H9 (cell line): ENCODE results near the gene C4orf51. TPM values are rescaled to one million over a fixed set of nuclear protein-coding genes. Genes with fewer than 3 reads are reported as not detected.
A peak's percentile ranks its signal among the peaks of the same experiment; 100 is the strongest.

Experiments
- DNase-seq: peaks from one replicate; pipeline ENCODE4 v3.0.0-alpha.2; 2017
- H2AFZ ChIP-seq: one replicate; pipeline ENCODE4 v1.6.1; 2013; ENCODE audit warnings: mild to moderate bottlenecking, low read length, control low read depth, moderate library complexity
- H2AK5ac ChIP-seq: 2 replicates; pipeline ENCODE4 v1.6.1; 2013; ENCODE audit warnings: low read length, control low read depth, mixed read lengths; ENCODE audit not compliant: insufficient read length
- H2BK120ac ChIP-seq: one replicate; pipeline ENCODE4 v1.6.1; 2013; ENCODE audit warnings: low read depth, mild to moderate bottlenecking, low read length, control low read depth, inconsistent platforms; ENCODE audit not compliant: poor library complexity, severe bottlenecking
- H2BK12ac ChIP-seq: 2 replicates; pipeline ENCODE4 v1.6.1; 2013; ENCODE audit warnings: low read length, control low read depth, mixed read lengths, low read depth; ENCODE audit not compliant: insufficient read length
- H2BK15ac ChIP-seq: 2 replicates; pipeline ENCODE4 v1.6.1; 2013; ENCODE audit warnings: low read depth, low read length, control low read depth
- H2BK20ac ChIP-seq: one replicate; pipeline ENCODE4 v1.6.1; 2013; ENCODE audit warnings: low read depth, mild to moderate bottlenecking, low read length, control low read depth, inconsistent platforms; ENCODE audit not compliant: poor library complexity, severe bottlenecking
- H2BK5ac ChIP-seq: 2 replicates; pipeline ENCODE4 v1.6.1; 2013; ENCODE audit warnings: low read length, control low read depth, mixed read lengths; ENCODE audit not compliant: insufficient read length
- H3K14ac ChIP-seq: 2 replicates; pipeline ENCODE4 v1.6.1; 2013; ENCODE audit warnings: low read length, control low read depth; ENCODE audit not compliant: insufficient read depth
- H3K18ac ChIP-seq: 2 replicates; pipeline ENCODE4 v1.6.1; 2013; ENCODE audit warnings: low read depth, mild to moderate bottlenecking, mixed read lengths, low read length, control low read depth; ENCODE audit not compliant: insufficient read length
- H3K23ac ChIP-seq: 2 replicates; pipeline ENCODE4 v1.6.1; 2013; ENCODE audit warnings: low read length, control low read depth, mixed read lengths, low read depth; ENCODE audit not compliant: insufficient read length
- H3K23me2 ChIP-seq: 2 replicates; pipeline ENCODE4 v1.6.1; 2013; ENCODE audit warnings: low read depth, mild to moderate bottlenecking, mixed read lengths, low read length, control low read depth; ENCODE audit not compliant: insufficient read length, poor library complexity, severe bottlenecking
- H3K27ac ChIP-seq: 2 replicates; pipeline ENCODE4 v1.5.1; 2013; ENCODE audit warnings: low read length, control low read depth, mixed read lengths, low read depth; ENCODE audit not compliant: insufficient read length
- H3K27me3 ChIP-seq: 2 replicates; pipeline ENCODE4 v1.6.1; 2013; ENCODE audit warnings: low read length, control low read depth, inconsistent platforms; ENCODE audit not compliant: insufficient read depth
- H3K4ac ChIP-seq: 2 replicates; pipeline ENCODE4 v1.6.1; 2013; ENCODE audit warnings: low read depth, mild to moderate bottlenecking, control low read depth, inconsistent platforms, low read length, moderate library complexity
- H3K4me1 ChIP-seq: 2 replicates; pipeline ENCODE4 v1.6.1; 2013; ENCODE audit warnings: low read length, control low read depth, inconsistent platforms; ENCODE audit not compliant: insufficient read depth
- H3K4me2 ChIP-seq: 2 replicates; pipeline ENCODE4 v1.6.1; 2013; ENCODE audit warnings: low read length, control low read depth, mixed read lengths; ENCODE audit not compliant: insufficient read length, insufficient read depth
- H3K56ac ChIP-seq: 2 replicates; pipeline ENCODE4 v1.6.1; 2013; ENCODE audit warnings: low read depth, mild to moderate bottlenecking, mixed read lengths, low read length, control low read depth; ENCODE audit not compliant: insufficient read length
- H3K79me1 ChIP-seq: 2 replicates; pipeline ENCODE4 v1.6.1; 2013; ENCODE audit warnings: low read depth, mild to moderate bottlenecking, moderate library complexity, low read length, control low read depth, inconsistent platforms; ENCODE audit not compliant: insufficient read depth, poor library complexity, severe bottlenecking
- H3K79me2 ChIP-seq: 2 replicates; pipeline ENCODE4 v1.6.1; 2013; ENCODE audit warnings: low read length, control low read depth, inconsistent platforms; ENCODE audit not compliant: insufficient read depth
- H3K9ac ChIP-seq: 2 replicates; pipeline ENCODE4 v1.6.1; 2013; ENCODE audit warnings: low read length, control low read depth, mixed read lengths; ENCODE audit not compliant: insufficient read length; ENCODE audit errors: extremely low read depth
- H3K9me3 ChIP-seq: one replicate; pipeline ENCODE4 v1.6.1; 2013; ENCODE audit warnings: low read depth, low read length, inconsistent platforms; ENCODE audit not compliant: control insufficient read depth
- H3T11ph ChIP-seq: one replicate; pipeline ENCODE4 v1.6.1; 2013; ENCODE audit warnings: mild to moderate bottlenecking, low read length, control low read depth, inconsistent platforms
- H4K20me1 ChIP-seq: one replicate; pipeline ENCODE4 v1.6.1; 2013; ENCODE audit not compliant: control insufficient read depth, insufficient read length, insufficient read depth
- H4K5ac ChIP-seq: 2 replicates; pipeline ENCODE4 v1.6.1; 2013; ENCODE audit warnings: low read depth, mild to moderate bottlenecking, mixed read lengths, low read length, control low read depth; ENCODE audit not compliant: insufficient read length
- H4K8ac ChIP-seq: replicated peaks from 2 replicates; pipeline ENCODE4 v1.6.1; 2013; ENCODE audit warnings: low read length, control low read depth, mixed read lengths, low read depth; ENCODE audit not compliant: insufficient read length
- H4K91ac ChIP-seq: 2 replicates; pipeline ENCODE4 v1.6.1; 2013; ENCODE audit warnings: low read depth, mild to moderate bottlenecking, moderate library complexity, mixed read lengths, low read length, control low read depth; ENCODE audit not compliant: insufficient read length
- H3K27ac Mint-ChIP-seq, 3 experiments: 2 replicates in 2 of 3; 3 replicates in 1 of 3; pipeline ENCODE4 v1.8.0; 2020 to 2021; ENCODE audit warnings: mixed read lengths in 3 of 3, mild to moderate bottlenecking in 1 of 3, moderate library complexity in 1 of 3
- H3K27me3 Mint-ChIP-seq: 2 replicates; pipeline ENCODE4 v1.8.0; 2021; ENCODE audit warnings: low read depth, mild to moderate bottlenecking, moderate library complexity, mixed read lengths
- H3K36me3 Mint-ChIP-seq, 3 experiments: 2 replicates in 2 of 3; 3 replicates in 1 of 3; pipeline ENCODE4 v1.8.0; 2020 to 2021; ENCODE audit warnings: low read depth in 3 of 3, mixed read lengths in 3 of 3; ENCODE audit not compliant: insufficient read depth in 1 of 3
- H3K4me1 Mint-ChIP-seq, 2 experiments: 2 replicates each; pipeline ENCODE4 v1.8.0; 2020; ENCODE audit warnings: mixed read lengths in 2 of 2
- H3K4me3 Mint-ChIP-seq, 2 experiments: 2 replicates in 1 of 2; 3 replicates in 1 of 2; pipeline ENCODE4 v1.8.0; 2020 to 2021; ENCODE audit warnings: mild to moderate bottlenecking in 2 of 2, mixed read lengths in 2 of 2, moderate library complexity in 1 of 2
- H3K9me3 Mint-ChIP-seq, 2 experiments: 2 replicates in 1 of 2; 3 replicates in 1 of 2; pipeline ENCODE4 v1.8.0; 2020; ENCODE audit warnings: mild to moderate bottlenecking in 2 of 2, mixed read lengths in 2 of 2, moderate library complexity in 1 of 2
- WGBS: extraction: QIAGEN DNeasy Blood & Tissue Kit; methylation state at CpG from one replicate; pipeline ENCODE4 v1.1.7; 2013; ENCODE audit warnings: missing lambda C conversion rate, low lambda C conversion rate, mixed read lengths; ENCODE audit not compliant: insufficient read length; ENCODE audit errors: extremely low coverage; 5-methylcytosine and 5-hydroxymethylcytosine counted together
- total RNA-seq: library from RNA; stranded (reverse); gene quantifications from 2 replicates; pipeline ENCODE4 v1.2.1, GENCODE V29; 2021
- TF ChIP-seq, protein P1 (sequence below): fragments of 200-600 bp; sonication (generic); conservative IDR thresholded peaks from 3 replicates; pipeline ENCODE4 v1.8.0; 2021; ENCODE audit warnings: antibody characterized with exemption, mild to moderate bottlenecking

The C4orf51 gene
- total RNA-seq, 1 experiment from 2014 or later: 6.0 TPM

DNA sequence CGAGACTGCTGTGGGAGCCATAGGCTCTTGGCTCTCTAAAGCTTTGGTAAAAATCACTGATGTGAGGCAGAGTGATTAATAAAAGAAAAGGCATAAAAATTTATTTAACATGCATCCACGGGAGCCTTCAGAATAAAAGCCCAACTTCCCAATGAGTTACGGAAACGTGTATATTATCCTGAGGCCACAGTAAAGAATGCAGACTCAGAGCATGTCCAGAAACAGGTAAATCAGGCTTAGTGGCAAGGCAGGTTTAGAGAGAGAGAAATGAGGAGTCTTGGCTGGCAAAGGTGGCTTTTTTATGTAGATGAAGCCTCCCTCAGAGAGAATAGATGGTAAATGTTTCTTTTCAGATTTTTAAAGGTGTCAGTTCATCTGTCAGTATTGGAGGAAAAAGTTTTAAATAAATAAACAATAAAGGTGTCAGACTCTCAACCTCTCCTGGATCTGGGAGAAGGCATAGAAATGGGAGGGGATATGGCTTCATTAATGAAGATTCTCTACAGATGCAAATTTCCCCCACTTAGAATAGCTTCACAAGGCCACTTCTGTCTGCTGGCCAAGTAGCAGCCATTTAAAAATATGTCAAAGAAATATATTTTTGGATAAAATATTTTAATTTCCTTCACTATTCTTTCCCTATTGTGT lies 24.0 kb downstream of the C4orf51 start:
- Histone ChIP-seq H2BK120ac (no peak overlapping the region), H4K5ac (no peak overlapping the region), H2AFZ (no peak overlapping the region), H3K79me2 (peaks cover 3% of the 10 kb centered on the region; the same call in 1 of the 2 replicates), H3K23ac (no peak overlapping the region), H2BK12ac (no peak overlapping the region), H4K20me1 (no peaks in the 10 kb centered on the region), H2BK15ac (no peak overlapping the region), H3K27ac (no peak overlapping the region), H3K23me2 (no peaks in the 10 kb centered on the region), H3K9me3 (no peaks in the 10 kb centered on the region), H4K8ac (no peak overlapping the region), H2BK20ac (no peak overlapping the region), H3T11ph (no peak overlapping the region), H3K18ac (no peak overlapping the region), H3K79me1 (peaks cover 7% of the 10 kb centered on the region), H4K91ac (no peak overlapping the region), H3K4me1 (peaks cover 11% of the 10 kb centered on the region), H2BK5ac (no peak overlapping the region), H3K14ac (no peak overlapping the region), H2AK5ac (no peak overlapping the region), H3K9ac (no peak overlapping the region), H3K56ac (no peak overlapping the region), H3K4ac (no peak overlapping the region), H3K4me2 (peak overlapping the region; percentile 39), H3K27me3 (no peaks in the 10 kb centered on the region)
- H3K4me1 Mint-ChIP-seq: peaks cover 44 to 64% of the 10 kb centered on the region in 2 experiments
- H3K27me3 Mint-ChIP-seq: no peaks in the 10 kb centered on the region
- WGBS: no CpG with 5 or more reads among the region's 4 CpGs
- DNase-seq: no peak
- peaks cover 10 to 17% of the 10 kb centered on the region in 2 experiments for H3K9me3 Mint-ChIP-seq
- H3K4me3 Mint-ChIP-seq: peak overlapping the region; percentile 25 to 53
- peaks cover 12 to 19% (median 14%) of the 10 kb centered on the region in 3 experiments for H3K36me3 Mint-ChIP-seq
- peak overlapping the region; percentile 93 to 96 (median 96); a peak in 6 of 7 replicates for H3K27ac Mint-ChIP-seq
- TF ChIP-seq, protein P1, sequence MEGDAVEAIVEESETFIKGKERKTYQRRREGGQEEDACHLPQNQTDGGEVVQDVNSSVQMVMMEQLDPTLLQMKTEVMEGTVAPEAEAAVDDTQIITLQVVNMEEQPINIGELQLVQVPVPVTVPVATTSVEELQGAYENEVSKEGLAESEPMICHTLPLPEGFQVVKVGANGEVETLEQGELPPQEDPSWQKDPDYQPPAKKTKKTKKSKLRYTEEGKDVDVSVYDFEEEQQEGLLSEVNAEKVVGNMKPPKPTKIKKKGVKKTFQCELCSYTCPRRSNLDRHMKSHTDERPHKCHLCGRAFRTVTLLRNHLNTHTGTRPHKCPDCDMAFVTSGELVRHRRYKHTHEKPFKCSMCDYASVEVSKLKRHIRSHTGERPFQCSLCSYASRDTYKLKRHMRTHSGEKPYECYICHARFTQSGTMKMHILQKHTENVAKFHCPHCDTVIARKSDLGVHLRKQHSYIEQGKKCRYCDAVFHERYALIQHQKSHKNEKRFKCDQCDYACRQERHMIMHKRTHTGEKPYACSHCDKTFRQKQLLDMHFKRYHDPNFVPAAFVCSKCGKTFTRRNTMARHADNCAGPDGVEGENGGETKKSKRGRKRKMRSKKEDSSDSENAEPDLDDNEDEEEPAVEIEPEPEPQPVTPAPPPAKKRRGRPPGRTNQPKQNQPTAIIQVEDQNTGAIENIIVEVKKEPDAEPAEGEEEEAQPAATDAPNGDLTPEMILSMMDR: no peak
